Epithelial cell of esophagus (primary cell): ENCODE measurements around the gene CMTM3.

Experiments used
- DNase-seq: peaks from one replicate; pipeline ENCODE4 v3.0.0; 2010; ENCODE audit warnings: low read depth
- H3K4me3 ChIP-seq: 2 replicates; pipeline ENCODE4 v1.5.1; 2011; ENCODE audit warnings: mild to moderate bottlenecking, low read length, control low read depth
- TF ChIP-seq, protein P1 (sequence below): IDR thresholded peaks from 2 replicates; pipeline ENCODE4 v1.5.1; 2011; ENCODE audit warnings: low read depth, mild to moderate bottlenecking, low read length, control low read depth, inconsistent platforms; ENCODE audit not compliant: insufficient read depth; ENCODE audit errors: missing control alignments

CMTM3 gene, protein sequence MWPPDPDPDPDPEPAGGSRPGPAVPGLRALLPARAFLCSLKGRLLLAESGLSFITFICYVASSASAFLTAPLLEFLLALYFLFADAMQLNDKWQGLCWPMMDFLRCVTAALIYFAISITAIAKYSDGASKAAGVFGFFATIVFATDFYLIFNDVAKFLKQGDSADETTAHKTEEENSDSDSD

DNA sequence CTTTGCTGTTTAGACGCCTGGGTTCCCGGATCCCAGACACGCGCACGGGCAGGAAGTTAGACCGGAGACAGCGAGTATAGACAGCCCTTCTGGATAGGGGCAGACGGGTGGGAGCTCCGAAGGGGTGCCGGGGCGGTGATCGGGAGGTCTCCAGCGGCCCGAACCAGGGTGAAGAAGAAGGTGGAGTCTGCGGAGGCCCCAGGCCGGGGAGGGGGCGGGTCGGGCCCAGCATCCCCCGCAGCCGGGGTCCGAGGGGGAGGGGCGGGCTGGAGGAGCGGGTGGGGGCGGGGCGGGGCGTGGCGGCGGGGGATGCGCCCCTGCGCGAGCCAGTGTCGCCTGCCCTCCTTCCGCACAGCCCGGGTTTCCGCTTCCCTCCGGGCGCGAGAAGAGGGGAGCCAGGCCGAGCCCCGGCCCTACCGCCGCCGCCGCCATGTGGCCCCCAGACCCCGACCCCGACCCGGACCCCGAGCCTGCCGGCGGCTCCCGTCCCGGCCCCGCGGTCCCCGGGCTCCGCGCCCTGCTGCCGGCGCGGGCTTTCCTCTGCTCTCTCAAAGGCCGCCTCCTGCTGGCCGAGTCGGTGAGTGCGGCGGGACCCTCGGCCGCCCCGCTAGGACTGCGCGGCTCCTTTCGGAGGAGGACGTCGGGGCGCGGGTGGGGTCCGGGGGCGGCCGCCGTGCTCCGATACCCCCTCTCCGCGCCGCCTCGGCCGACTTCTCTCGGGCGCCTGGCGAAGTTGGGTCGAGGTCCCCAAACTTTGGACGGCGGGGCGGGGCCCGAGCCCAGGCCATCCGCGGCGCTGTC, at the start of gene CMTM3:
Gene CMTM3, plus strand, starts transcription at position 329 of the 801 bp plus-strand sequence. Its CDS starts 102 bp downstream, at position 431.
- peak within 1 kb of the TSS; percentile 52 for H3K4me3 ChIP-seq
- DNase-seq = peak; percentile 45
- TF ChIP-seq, protein P1, sequence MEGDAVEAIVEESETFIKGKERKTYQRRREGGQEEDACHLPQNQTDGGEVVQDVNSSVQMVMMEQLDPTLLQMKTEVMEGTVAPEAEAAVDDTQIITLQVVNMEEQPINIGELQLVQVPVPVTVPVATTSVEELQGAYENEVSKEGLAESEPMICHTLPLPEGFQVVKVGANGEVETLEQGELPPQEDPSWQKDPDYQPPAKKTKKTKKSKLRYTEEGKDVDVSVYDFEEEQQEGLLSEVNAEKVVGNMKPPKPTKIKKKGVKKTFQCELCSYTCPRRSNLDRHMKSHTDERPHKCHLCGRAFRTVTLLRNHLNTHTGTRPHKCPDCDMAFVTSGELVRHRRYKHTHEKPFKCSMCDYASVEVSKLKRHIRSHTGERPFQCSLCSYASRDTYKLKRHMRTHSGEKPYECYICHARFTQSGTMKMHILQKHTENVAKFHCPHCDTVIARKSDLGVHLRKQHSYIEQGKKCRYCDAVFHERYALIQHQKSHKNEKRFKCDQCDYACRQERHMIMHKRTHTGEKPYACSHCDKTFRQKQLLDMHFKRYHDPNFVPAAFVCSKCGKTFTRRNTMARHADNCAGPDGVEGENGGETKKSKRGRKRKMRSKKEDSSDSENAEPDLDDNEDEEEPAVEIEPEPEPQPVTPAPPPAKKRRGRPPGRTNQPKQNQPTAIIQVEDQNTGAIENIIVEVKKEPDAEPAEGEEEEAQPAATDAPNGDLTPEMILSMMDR = peak; percentile 52

DNA sequence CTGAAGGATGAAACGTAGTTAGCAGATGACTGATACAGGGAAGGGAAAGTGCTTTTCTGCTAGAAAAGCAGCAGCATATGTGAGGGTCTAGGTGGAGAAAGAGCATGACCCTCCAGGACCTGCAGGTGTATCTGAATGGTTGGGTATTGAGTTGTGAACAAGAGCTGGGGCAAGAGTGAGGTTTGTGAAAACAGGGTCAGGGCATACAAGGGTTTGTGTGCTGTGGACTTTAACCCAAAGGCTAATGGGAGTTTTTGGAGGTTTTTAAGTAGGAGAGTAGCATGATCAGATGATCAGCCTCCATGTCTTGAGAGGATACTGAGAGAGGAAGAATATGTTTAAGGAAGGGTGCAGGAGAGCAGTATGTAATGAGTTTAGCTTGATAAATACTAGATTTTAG, 44.4 kb upstream of the CMTM3 start:
- no peak overlapping the region for H3K4me3 ChIP-seq
- TF ChIP-seq, protein P1 = no peak
- no peak for DNase-seq

DNA sequence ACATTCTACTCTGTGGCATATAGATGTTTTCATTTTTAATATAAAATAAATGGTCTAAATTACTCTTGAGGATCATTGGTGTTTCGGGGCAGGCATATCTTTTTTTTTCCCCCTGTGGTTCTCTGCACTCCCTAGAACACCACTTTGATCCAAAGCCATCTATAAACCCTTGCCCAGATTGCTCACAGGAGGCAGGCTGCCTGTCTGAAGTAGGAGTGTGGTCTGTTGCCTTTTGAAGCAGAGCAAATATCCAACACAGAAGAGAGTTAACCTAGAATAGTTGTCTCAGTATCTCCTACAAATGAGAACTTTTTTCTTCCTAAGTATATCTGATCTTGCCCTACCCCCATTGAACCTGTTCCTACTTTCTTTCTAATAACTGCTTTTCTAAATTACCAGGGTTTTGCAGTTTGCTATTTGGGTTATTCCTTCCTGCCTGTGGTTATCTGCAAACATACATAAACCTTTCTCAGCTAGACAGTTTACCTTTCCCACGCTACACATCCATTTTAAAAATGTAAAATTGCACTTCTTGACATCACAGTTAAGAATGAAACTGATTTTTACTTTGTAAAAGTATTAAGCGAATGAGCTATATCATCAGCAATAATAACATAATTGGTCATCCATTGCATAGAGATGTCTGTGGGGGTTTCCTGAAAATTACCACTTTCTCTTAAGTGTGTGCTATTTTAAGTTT, 43.0 kb upstream of the CMTM3 start:
- no peak for DNase-seq
- TF ChIP-seq, protein P1 = no peak
- H3K4me3 ChIP-seq = no peak overlapping the region

DNA sequence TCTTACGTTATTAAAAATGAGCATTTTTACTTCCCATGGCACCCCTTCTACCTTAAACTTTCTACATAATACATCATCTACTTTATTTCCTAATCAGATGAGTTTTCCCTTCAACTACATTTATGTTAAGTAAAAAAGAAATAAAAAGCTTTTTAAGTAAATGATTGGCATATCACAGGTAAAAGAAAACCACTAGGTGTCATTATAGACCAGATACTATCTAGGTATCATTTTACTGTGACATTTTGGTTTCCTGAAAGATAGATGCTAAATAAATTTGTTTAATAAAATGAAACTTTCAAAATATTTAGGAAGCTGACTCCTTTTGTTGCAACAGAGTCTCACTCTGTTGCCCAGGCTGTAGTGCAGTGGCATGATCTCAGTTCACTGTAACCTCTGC, 42.1 kb upstream of the CMTM3 start:
- peak; percentile 20 for DNase-seq
- TF ChIP-seq, protein P1 = peak; percentile 10
- H3K4me3 ChIP-seq = no peak overlapping the region

DNA sequence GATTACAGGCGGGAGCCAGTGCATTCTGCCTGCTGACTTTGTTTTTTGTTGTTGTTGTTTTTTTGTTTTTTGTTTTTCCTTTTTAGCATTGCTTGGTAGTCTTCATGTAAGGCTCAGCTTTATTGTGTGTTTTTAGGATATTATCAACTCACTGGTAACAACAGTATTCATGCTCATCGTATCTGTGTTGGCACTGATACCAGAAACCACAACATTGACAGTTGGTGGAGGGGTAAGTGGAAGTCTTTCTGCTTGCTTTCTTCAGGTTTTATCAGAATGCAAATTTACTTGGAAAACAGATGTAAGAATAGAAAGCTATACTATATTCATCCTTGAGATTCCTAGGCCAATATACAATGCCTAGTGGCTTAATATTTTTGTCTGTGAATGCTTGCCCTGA, 41.5 kb upstream of the CMTM3 start:
- TF ChIP-seq, protein P1 = no peak
- H3K4me3 ChIP-seq = no peak overlapping the region
- no peak for DNase-seq

DNA sequence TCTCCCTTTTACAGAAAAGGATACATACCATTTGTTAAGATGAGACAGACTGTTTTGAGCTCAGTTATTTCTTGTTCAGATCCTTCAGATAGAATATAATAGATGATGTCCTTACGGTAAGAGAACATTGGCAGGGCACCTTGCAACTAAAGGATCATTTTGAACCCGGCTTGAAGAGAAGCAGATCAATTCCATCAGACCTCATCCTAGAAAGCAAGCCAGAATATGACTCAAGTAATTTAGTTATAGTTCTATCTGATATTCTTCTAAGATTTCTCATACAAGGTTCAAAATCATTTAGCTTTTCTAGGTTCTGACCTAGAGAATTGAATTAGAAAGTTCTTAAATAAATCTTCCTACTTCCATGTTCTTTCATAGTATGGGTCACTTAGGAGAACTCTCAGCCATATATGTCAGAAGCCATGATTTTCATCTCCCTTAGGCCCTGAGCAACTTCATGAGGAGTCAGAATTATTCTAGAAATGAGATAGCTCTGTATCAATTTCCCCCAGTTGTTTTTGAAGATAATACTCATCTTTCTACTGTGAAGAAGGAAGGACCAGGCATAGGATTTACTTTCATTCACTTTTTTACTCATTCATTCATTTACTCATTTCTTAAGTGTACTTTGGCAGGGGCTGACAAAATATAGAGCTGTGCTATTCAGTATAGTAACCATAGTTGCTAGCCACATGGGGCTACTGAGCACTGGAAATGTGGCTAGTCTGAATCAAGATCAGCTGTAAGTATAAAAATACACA, 40.8 kb upstream of the CMTM3 start:
- no peak overlapping the region for H3K4me3 ChIP-seq
- TF ChIP-seq, protein P1 = no peak
- no peak for DNase-seq
